Epithelial cell of proximal tubule (primary cell): Measurements from ENCODE around the gene TMPRSS6. TPM values are rescaled to one million over a fixed set of nuclear protein-coding genes. Genes with fewer than 3 reads are reported as not detected.

Experiments used
- DNase-seq: peaks from one replicate; pipeline ENCODE4 v3.0.0-alpha.2; 2011; ENCODE audit warnings: low read depth
- H3K4me3 ChIP-seq: 2 replicates; pipeline ENCODE4 v1.5.1; 2011; ENCODE audit warnings: low read depth, mild to moderate bottlenecking, low read length
- total RNA-seq: library from RNA; depleted of rRNA; stranded (reverse); fragments of >200 nt; gene quantifications from 2 replicates; pipeline ENCODE4 v1.2.3, GENCODE V29; 2015
- TF ChIP-seq, protein P1 (sequence below): conservative IDR thresholded peaks from 2 replicates; pipeline ENCODE4 v1.5.1; 2012; ENCODE audit warnings: low read depth, mild to moderate bottlenecking, low read length

TMPRSS6 gene
- total RNA-seq, 1 donor from 2014 or later, result not detected

GRCh38 chr22:37018815-37019308 lies 90.7 kb downstream of the TMPRSS6 start:
- H3K4me3 ChIP-seq, result peak overlapping the region; percentile 90
- TF ChIP-seq, protein P1, sequence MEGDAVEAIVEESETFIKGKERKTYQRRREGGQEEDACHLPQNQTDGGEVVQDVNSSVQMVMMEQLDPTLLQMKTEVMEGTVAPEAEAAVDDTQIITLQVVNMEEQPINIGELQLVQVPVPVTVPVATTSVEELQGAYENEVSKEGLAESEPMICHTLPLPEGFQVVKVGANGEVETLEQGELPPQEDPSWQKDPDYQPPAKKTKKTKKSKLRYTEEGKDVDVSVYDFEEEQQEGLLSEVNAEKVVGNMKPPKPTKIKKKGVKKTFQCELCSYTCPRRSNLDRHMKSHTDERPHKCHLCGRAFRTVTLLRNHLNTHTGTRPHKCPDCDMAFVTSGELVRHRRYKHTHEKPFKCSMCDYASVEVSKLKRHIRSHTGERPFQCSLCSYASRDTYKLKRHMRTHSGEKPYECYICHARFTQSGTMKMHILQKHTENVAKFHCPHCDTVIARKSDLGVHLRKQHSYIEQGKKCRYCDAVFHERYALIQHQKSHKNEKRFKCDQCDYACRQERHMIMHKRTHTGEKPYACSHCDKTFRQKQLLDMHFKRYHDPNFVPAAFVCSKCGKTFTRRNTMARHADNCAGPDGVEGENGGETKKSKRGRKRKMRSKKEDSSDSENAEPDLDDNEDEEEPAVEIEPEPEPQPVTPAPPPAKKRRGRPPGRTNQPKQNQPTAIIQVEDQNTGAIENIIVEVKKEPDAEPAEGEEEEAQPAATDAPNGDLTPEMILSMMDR, result no peak
- DNase-seq, result no peak

DNA sequence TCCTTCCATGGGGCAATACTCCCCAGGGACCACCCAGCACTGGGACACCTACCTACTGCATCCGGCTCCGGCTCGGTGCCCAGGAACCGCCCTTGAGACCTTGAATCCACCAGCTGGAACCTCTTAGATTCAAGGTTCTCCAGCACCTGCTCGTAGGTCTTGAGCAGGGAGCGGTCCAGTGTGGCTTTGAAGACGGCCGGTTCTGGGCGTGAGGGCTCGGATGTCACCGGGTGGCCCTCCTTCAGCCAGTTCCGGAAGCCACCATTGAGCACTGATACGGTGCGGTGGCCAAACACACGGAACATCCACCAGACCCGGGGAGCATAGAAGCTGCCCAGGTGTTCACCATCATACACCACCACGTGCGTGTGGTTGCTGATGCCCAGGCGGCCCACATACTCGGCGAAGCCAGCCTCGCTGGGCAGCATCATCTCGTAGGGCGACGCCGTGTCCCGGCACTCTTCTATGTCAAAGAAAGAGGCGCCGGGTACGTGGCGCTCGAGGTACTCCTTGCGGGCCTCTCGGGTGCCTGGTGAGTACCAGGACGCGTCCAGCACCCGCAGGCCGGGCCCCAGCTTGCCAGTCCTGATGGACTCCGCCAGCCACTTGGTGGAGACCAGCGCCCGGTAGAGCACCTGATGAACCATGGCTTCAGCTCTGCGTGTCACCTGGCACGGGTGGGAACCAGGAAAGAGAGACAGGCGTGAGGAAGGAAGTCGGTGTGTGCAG lies 91.3 kb downstream of the TMPRSS6 start:
- H3K4me3 ChIP-seq, result peak overlapping the region; percentile 90
- TF ChIP-seq, protein P1, result peak; percentile 8
- no peak for DNase-seq

DNA sequence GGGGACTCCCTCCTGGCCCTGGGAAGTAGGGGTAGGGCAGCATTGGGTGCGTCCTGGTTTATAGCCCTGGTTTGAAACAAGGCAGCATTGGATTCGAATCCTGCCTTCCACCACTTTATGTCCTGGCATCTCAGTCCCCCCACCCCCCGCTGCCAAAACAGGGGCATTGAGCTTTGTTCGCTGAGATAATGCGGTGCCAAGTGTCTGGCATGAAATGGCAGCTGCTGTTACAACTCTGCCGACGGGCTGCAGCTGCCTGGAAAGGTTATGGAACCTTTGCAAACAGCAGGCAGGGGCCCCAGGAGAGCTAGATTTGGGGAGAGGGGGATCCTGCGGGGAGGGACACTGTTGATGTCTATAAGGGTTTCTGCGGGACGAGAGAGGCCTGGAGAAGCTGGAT lies 92.2 kb downstream of the TMPRSS6 start:
- no peak overlapping the region for H3K4me3 ChIP-seq
- DNase-seq, result no peak
- TF ChIP-seq, protein P1, result no peak

DNA sequence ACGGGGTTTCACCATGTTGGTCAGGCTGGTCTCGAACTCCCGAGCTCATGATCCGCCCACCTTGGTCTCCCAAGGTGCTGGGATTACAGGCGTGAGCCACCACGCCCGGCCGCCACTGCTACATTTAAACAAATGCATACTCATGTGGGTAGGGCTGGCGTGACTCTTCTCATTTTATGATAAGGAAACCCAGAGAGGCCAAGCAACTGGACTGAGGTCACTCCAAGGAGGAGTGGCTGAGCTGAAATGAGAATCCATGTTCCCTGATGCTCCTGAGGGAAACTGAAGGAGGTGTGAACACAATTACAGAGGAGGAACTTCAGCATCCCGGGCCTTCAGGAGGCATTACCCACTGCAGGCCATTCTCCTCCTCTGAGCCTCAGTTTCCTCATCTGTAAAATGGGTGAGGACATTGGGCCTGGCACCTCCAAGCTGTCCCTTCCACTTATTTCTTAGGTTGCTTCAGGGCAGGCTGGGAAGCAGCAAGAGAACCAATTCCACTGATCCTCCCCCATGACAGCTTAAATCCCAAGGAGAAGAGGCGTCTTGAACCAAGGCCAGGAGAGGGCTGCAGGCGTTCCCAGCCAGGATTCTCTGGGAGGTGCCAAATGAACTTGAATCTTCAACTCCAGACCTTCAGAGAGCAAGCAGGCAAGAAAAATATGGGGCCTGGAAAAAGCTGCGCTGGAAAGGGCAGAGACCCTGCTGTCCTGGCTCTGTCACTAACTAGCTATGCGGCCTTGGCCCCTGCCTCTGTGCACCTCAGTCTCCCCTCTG lies 93.2 kb downstream of the TMPRSS6 start:
- no peak overlapping the region for H3K4me3 ChIP-seq
- TF ChIP-seq, protein P1, result no peak
- DNase-seq, result no peak

DNA sequence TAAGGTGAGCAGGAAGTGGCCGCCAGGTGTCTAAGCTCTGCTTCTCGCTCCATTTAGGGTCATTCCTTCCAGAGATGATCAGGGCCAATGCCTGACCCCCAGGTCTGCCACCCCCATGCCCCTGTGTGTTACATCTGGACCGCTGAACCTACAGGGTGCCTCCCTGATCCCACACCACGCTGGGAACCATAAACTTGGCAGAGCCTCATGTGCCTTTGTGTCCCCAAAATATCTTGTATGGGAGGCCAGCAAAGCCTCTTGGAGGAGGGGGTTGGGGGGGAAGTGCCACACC lies 94.0 kb downstream of the TMPRSS6 start:
- TF ChIP-seq, protein P1, result no peak
- DNase-seq, result no peak
- no peak overlapping the region for H3K4me3 ChIP-seq

Other genes starting within 250 kb of the TMPRSS6 start
- not detected in 2 replicates for gene NCF4, start 248.7 kb downstream of the TMPRSS6 start, total RNA-seq
- gene CSF2RB, start 196.1 kb downstream of the TMPRSS6 start, total RNA-seq, result under 0.01 TPM in 1 of 2 replicates, not detected in the other
- gene TST, start 90.3 kb downstream of the TMPRSS6 start, total RNA-seq, result 49.6 and 66.9 TPM in 2 replicates
- 215 and 252 TPM in 2 replicates for gene MPST, start 90.0 kb downstream of the TMPRSS6 start, total RNA-seq
- 35.6 and 35.9 TPM in 2 replicates for gene KCTD17, start 58.0 kb downstream of the TMPRSS6 start, total RNA-seq
- gene IL2RB, start 40.2 kb upstream of the TMPRSS6 start, total RNA-seq, result 0.06 and 0.72 TPM in 2 replicates
- 2.1 and 7.1 TPM in 2 replicates for gene C1QTNF6, start 78.5 kb upstream of the TMPRSS6 start, total RNA-seq
- not detected in 2 replicates for gene SSTR3, start 102.8 kb upstream of the TMPRSS6 start, total RNA-seq
- 51.9 and 58.2 TPM in 2 replicates for gene RAC2, start 134.6 kb upstream of the TMPRSS6 start, total RNA-seq
- gene CYTH4, start 172.8 kb upstream of the TMPRSS6 start, total RNA-seq, result 0.07 TPM in 1 of 2 replicates, not detected in the other